LNCaP clone FGC (cell line): ENCODE results near the gene ID2.

Experiments used
- DNase-seq: peaks from one replicate; pipeline ENCODE4 v3.0.0-alpha.2; 2011; ENCODE audit warnings: low read depth
- H3K4me3 ChIP-seq: 2 replicates; pipeline ENCODE4 v1.5.1; 2011; ENCODE audit warnings: mild to moderate bottlenecking, low read depth, low read length, control low read depth
- TF ChIP-seq, protein P1 (sequence below): IDR thresholded peaks from 2 replicates; pipeline ENCODE4 v1.5.1; 2012; ENCODE audit warnings: mild to moderate bottlenecking; ENCODE audit not compliant: control insufficient read depth, insufficient read depth; ENCODE audit errors: extremely low read depth

ID2 gene

GRCh38 chr2:8659735-8660492 lies 21.9 kb upstream of the ID2 start:
- DNase-seq, result no peak
- H3K4me3 ChIP-seq, result no peak overlapping the region
- TF ChIP-seq, protein P1, sequence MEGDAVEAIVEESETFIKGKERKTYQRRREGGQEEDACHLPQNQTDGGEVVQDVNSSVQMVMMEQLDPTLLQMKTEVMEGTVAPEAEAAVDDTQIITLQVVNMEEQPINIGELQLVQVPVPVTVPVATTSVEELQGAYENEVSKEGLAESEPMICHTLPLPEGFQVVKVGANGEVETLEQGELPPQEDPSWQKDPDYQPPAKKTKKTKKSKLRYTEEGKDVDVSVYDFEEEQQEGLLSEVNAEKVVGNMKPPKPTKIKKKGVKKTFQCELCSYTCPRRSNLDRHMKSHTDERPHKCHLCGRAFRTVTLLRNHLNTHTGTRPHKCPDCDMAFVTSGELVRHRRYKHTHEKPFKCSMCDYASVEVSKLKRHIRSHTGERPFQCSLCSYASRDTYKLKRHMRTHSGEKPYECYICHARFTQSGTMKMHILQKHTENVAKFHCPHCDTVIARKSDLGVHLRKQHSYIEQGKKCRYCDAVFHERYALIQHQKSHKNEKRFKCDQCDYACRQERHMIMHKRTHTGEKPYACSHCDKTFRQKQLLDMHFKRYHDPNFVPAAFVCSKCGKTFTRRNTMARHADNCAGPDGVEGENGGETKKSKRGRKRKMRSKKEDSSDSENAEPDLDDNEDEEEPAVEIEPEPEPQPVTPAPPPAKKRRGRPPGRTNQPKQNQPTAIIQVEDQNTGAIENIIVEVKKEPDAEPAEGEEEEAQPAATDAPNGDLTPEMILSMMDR, result no peak

- no peak overlapping the region for H3K4me3 ChIP-seq
- DNase-seq, result no peak
- TF ChIP-seq, protein P1, result no peak
Measured at GRCh38 chr2:8661235-8661634, 20.6 kb upstream of the ID2 start.

DNA sequence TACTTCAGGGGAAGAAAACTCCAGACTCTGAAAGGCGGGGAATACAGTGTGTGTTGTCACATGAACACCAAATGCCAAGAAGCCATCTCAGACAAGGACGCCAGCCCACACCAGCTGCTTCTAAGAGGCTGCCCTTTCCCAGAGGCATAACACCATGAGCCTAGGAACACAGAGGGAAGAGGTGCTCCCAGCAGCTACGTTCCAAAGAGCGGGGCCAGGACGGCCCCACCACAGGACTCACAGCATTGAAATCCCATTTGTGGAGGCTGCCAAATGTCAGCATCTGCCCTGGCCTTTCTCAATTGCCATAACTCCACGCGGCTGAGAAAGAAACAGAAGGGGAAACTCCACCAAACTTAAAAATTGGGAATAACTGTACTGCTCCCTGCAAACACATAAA lies 20.1 kb upstream of the ID2 start:
- no peak for DNase-seq
- TF ChIP-seq, protein P1, result no peak
- H3K4me3 ChIP-seq, result no peak overlapping the region

GRCh38 chr2:8662239-8662879 lies 19.5 kb upstream of the ID2 start:
- no peak overlapping the region for H3K4me3 ChIP-seq
- DNase-seq, result no peak
- TF ChIP-seq, protein P1, result no peak

DNA sequence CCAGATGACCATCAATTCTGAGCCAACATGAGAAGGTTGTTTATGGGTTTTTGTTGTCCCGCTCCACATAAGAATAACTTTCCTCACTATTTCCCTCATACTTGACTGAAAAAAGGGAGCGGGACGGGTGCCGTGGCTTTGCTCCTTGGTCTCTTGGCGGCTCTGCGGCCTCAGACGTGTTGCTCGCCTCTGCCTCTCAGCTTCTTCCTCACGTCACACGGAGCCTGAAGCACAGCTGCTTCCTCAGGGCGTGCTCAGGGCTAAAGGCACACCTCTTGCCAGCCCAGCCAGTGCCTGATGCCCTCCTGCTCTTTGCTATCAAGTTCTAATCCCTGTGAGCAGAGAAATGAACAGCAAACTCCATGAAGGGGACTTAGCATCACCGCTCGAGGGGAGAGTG lies 17.9 kb upstream of the ID2 start:
- DNase-seq, result no peak

DNA sequence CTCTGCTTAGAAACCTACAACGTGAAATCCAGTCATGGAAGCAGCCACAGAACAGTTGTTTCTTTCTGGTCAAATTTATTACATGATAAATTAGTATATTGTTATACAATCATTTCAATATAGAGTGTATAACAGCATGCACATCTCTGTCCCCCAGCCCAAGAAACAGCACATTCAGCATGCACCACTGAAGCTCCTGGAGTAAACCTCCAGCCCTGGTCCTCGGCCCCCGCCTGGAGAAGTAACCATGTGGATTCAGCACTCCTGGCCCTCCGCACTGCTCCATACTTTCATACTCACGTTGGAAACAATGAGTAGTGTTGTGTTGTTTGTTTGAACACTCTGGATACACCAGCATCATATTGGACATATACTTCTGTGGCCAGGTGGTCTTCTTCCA lies 15.3 kb upstream of the ID2 start:
- no peak overlapping the region for H3K4me3 ChIP-seq
- TF ChIP-seq, protein P1, result no peak
- no peak for DNase-seq

More for the DNA sequence above, 17.9 kb upstream of the ID2 start:
- TF ChIP-seq, protein P1, result no peak
- no peak overlapping the region for H3K4me3 ChIP-seq
